HEK293T (cell line): Measurements from ENCODE around the gene KLC4.

ENCODE experiments used
- CTCF ChIA-PET: fragments of 350-600 bp; formaldehyde crosslinking; extraction: SDS; loops from one replicate; lab custom pipeline; 2021; ENCODE audit warnings: antibody characterized with exemption, inconsistent platforms; lab: Yijun Ruan, JAX
- POLR2A ChIA-PET: fragments of 350-600 bp; formaldehyde crosslinking; extraction: SDS; loops from one replicate; lab custom pipeline; 2020; ENCODE audit warnings: antibody characterized with exemption, inconsistent platforms; lab: Yijun Ruan, JAX
- DNase-seq: peaks from one replicate; pipeline ENCODE4 v3.0.0; 2012; ENCODE audit warnings: mixed read lengths; ENCODE audit errors: extremely low spot score
- ARNT ChIP-seq: fragments of 450-650 bp; IDR thresholded peaks from 2 replicates; pipeline ENCODE4 v1.6.1; 2017; ENCODE audit warnings: mild to moderate bottlenecking
- BHLHE40 ChIP-seq: fragments of 450-650 bp; IDR thresholded peaks from 2 replicates; pipeline ENCODE4 v1.6.1; 2016; ENCODE audit warnings: mild to moderate bottlenecking, moderate library complexity, borderline replicate concordance
- CTBP1 ChIP-seq: fragments of 450-650 bp; IDR thresholded peaks from 2 replicates; pipeline ENCODE4 v1.6.1; 2016; ENCODE audit warnings: borderline replicate concordance
- ELF4 ChIP-seq: fragments of 450-650 bp; IDR thresholded peaks from 2 replicates; pipeline ENCODE4 v1.6.1; 2017; ENCODE audit warnings: antibody characterized with exemption
- FOXA1 ChIP-seq: fragments of 450-650 bp; IDR thresholded peaks from 2 replicates; pipeline ENCODE4 v1.6.1; 2016; ENCODE audit warnings: mild to moderate bottlenecking
- FOXK2 ChIP-seq: fragments of 450-650 bp; IDR thresholded peaks from 2 replicates; pipeline ENCODE4 v1.6.1; 2016; ENCODE audit warnings: mild to moderate bottlenecking
- FOXM1 ChIP-seq: fragments of 450-650 bp; IDR thresholded peaks from 2 replicates; pipeline ENCODE4 v1.6.1; 2017; ENCODE audit warnings: mild to moderate bottlenecking, borderline replicate concordance
- HDGF ChIP-seq: fragments of 450-650 bp; IDR thresholded peaks from 2 replicates; pipeline ENCODE4 v1.6.1; 2017; ENCODE audit warnings: antibody characterized with exemption, borderline replicate concordance
- L3MBTL2 ChIP-seq: fragments of 450-650 bp; conservative IDR thresholded peaks from 2 replicates; pipeline ENCODE4 v1.6.1; 2016; ENCODE audit warnings: mild to moderate bottlenecking
- LEF1 ChIP-seq: fragments of 450-650 bp; IDR thresholded peaks from 2 replicates; pipeline ENCODE4 v1.6.1; 2017; ENCODE audit warnings: mild to moderate bottlenecking, borderline replicate concordance
- NFRKB ChIP-seq: fragments of 450-650 bp; IDR thresholded peaks from 2 replicates; pipeline ENCODE4 v1.6.1; 2016; ENCODE audit warnings: mild to moderate bottlenecking, moderate library complexity
- PKNOX1 ChIP-seq: fragments of 450-650 bp; IDR thresholded peaks from 2 replicates; pipeline ENCODE4 v1.6.1; 2016
- SP1 ChIP-seq: fragments of 450-650 bp; IDR thresholded peaks from 2 replicates; pipeline ENCODE4 v1.6.1; 2017
- SUZ12 ChIP-seq: fragments of 450-650 bp; IDR thresholded peaks from 2 replicates; pipeline ENCODE4 v1.6.1; 2016; ENCODE audit warnings: mild to moderate bottlenecking
- TARDBP ChIP-seq: fragments of 450-650 bp; IDR thresholded peaks from 2 replicates; pipeline ENCODE4 v1.6.1; 2016
- ZNF384 ChIP-seq: fragments of 450-650 bp; IDR thresholded peaks from 2 replicates; pipeline ENCODE4 v1.6.1; 2016

Gene KLC4

GRCh38 chr6:43091020-43091419, 31.6 kb downstream of the KLC4 start:
- no peak for DNase-seq
- POLR2A ChIA-PET, result interaction anchor here (2.2 kb wide), 1 partner anchor 14 kb away, joined by 13 read pairs; no protein-coding TSS in a partner anchor

GRCh38 chr6:43091436-43091991, 32.1 kb downstream of the KLC4 start:
- CTCF ChIA-PET, result no interaction called here
- POLR2A ChIA-PET, result no interaction called here
- no peak for TF ChIP-seq ARNT
- TF ChIP-seq SP1, result no peak
- TF ChIP-seq ELF4, result no peak
- TF ChIP-seq SUZ12, result no peak
- no peak for TF ChIP-seq LEF1
- TF ChIP-seq HDGF, result no peak
- TF ChIP-seq ZNF384, result no peak
- no peak for TF ChIP-seq FOXM1
- no peak for TF ChIP-seq L3MBTL2
- TF ChIP-seq NFRKB, result no peak
- TF ChIP-seq CTBP1, result no peak
- TF ChIP-seq FOXA1, result no peak
- no peak for TF ChIP-seq PKNOX1
- no peak for DNase-seq

More at GRCh38 chr6:43091020-43091419, 31.6 kb downstream of the KLC4 start:
- TF ChIP-seq TARDBP (no peak), L3MBTL2 (no peak), FOXM1 (no peak), HDGF (no peak), ARNT (no peak), CTBP1 (no peak), FOXA1 (no peak), BHLHE40 (no peak), NFRKB (no peak), PKNOX1 (no peak), ELF4 (no peak), SP1 (no peak), SUZ12 (no peak), FOXK2 (no peak), ZNF384 (no peak), LEF1 (no peak)
- CTCF ChIA-PET, result interaction anchor here (0.5 kb wide), 1 partner anchor 15 kb away, joined by 3 read pairs; no protein-coding TSS in a partner anchor

GRCh38 chr6:43092635-43093034, 33.2 kb downstream of the KLC4 start:
- ChIA-PET CTCF (interaction anchor here (0.6 kb wide), 1 partner anchor 10 kb away, joined by 3 read pairs; no protein-coding TSS in a partner anchor), POLR2A (no interaction called here)
- no peak for DNase-seq
- no peak for TF ChIP-seq PKNOX1
- TF ChIP-seq FOXA1, result no peak
- no peak for TF ChIP-seq TARDBP
- TF ChIP-seq ZNF384, result no peak
- TF ChIP-seq L3MBTL2, result no peak
- TF ChIP-seq ARNT, result no peak
- TF ChIP-seq SUZ12, result no peak
- no peak for TF ChIP-seq FOXK2
- TF ChIP-seq ELF4, result no peak
- no peak for TF ChIP-seq BHLHE40
- no peak for TF ChIP-seq NFRKB
- no peak for TF ChIP-seq LEF1
- TF ChIP-seq FOXM1, result no peak
- TF ChIP-seq SP1, result no peak
- TF ChIP-seq CTBP1, result no peak
- TF ChIP-seq HDGF, result no peak

- DNase-seq, result no peak
- ChIA-PET CTCF (no interaction called here), POLR2A (interaction anchor here (0.8 kb wide), 1 partner anchor 14 kb away, joined by 3 read pairs; no protein-coding TSS in a partner anchor)
- TF ChIP-seq TARDBP, result no peak
- no peak for TF ChIP-seq FOXA1
- TF ChIP-seq SP1, result no peak
- no peak for TF ChIP-seq ARNT
- TF ChIP-seq CTBP1, result no peak
- no peak for TF ChIP-seq L3MBTL2
- TF ChIP-seq HDGF, result no peak
- no peak for TF ChIP-seq ZNF384
- TF ChIP-seq NFRKB, result no peak
- TF ChIP-seq BHLHE40, result no peak
- no peak for TF ChIP-seq FOXK2
- no peak for TF ChIP-seq FOXM1
- TF ChIP-seq PKNOX1, result no peak
- no peak for TF ChIP-seq SUZ12
- TF ChIP-seq LEF1, result no peak
- TF ChIP-seq ELF4, result no peak
These were observed 34.2 kb downstream of the KLC4 start for GRCh38 chr6:43093436-43094289.

- TF ChIP-seq FOXK2, result no peak
- no peak for TF ChIP-seq ARNT
- ChIA-PET POLR2A (interaction anchor here (0.6 to 1.8 kb wide), 5 partner anchors 19 to 167 kb away, joined by 3 to 6 read pairs (median 5); partner anchors contain the start of genes CNPY3, CUL7 and PTK7), CTCF (no interaction called here)
- no peak for DNase-seq
These were observed 36.5 kb downstream of the KLC4 start for GRCh38 chr6:43095939-43096338.
